Left ventricle myocardium superior (tissue), 1 donor: ENCODE results near the gene FAM83C. TPM values are rescaled to one million over a fixed set of nuclear protein-coding genes. Genes with fewer than 3 reads are reported as not detected.

Source experiments
- ATAC-seq: fragments of 200-7000 bp; cut with Tn5 transposase; one replicate; pipeline ENCODE4 v1.9.1; 2020; ENCODE audit warnings: mild to moderate bottlenecking, moderate library complexity
- DNase-seq: peaks from one replicate; pipeline ENCODE4 v3.0.0-alpha.2; 2020
- intact Hi-C: fragments of 100-400 bp; cut with micrococcal nuclease; formaldehyde crosslinking; loops from one replicate; pipeline ENCODE4 v1.11.0; 2022
- total RNA-seq: library from RNA; stranded (reverse); fragmentation: NEBNext Ultra II Directional; extraction: Animal tissue kit (Norgen Biotek cat#: 25700); gene quantifications from one replicate; pipeline ENCODE4 v1.2.1, GENCODE V29; 2021
- donor health status: DM: no; HTN: yes; CAD: no; lungs with severe emphysema.

The FAM83C gene
- total RNA-seq, 1 donor from 2014 or later = not detected

DNA sequence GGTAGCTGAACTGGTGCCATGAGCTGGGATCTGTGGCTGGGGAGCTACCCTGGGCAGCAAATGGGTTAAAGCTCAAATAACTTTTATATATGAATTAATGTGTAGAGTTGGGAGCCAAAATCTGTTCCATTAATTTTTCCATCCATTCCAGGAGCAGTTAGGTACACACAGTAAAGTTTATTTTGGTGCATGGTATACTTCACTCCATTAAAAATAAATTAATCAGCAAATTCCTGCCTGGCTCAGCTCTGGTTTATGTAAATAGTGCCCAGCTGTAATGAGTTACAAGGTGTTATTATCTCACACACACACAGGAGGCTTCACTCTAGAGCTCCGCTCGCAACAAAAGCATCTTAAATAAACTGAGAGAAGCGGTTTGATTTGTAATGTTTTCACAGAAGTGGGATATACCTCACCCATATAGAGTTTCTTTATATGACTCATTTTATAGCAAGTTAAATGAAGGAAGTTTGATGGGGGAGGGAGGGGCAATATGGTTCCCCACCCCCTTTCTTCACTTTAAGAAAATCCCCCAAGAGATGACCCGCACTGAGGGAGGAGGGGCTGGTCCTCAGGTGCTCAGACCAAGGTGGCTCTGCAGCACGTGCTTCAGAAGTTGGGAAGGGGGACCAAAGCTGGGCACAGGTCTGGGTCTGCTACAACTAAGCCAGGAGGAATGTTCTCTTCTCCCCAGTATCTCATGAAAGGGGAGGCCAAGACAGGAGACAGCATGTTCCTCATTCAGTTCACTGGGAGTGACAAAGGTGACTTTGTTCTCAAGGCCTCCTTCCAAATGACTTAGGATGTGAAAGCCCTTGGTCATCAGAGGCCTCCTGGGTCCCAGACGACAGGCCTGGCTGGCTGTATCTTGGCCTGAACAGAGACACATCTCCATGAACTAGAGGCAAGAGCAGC, 10.5 kb upstream of the FAM83C start:
- intact Hi-C loops = no loop called here
- ATAC-seq (no peak), DNase-seq (no peak)

DNA sequence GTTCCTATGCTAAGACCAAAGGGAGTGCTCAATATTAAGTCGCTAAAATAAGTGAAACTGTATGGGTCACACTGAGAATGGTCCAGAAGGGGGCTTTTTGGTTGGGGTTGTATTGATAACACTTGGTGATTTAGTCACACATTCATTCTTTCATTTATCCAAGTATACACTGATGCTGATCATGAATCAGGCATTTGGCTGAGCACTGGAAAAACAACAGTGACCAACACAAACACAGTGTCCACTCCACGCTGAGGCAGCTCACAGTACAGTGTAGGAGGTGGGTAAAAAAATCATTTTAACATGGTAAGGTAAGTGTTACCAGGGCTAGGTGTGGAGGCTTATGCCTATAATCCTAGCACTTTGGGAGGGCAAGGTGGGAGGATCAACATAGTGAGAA, 9.2 kb upstream of the FAM83C start:
- intact Hi-C loops = no loop called here
- no peak for ATAC-seq
- no peak for DNase-seq

DNA sequence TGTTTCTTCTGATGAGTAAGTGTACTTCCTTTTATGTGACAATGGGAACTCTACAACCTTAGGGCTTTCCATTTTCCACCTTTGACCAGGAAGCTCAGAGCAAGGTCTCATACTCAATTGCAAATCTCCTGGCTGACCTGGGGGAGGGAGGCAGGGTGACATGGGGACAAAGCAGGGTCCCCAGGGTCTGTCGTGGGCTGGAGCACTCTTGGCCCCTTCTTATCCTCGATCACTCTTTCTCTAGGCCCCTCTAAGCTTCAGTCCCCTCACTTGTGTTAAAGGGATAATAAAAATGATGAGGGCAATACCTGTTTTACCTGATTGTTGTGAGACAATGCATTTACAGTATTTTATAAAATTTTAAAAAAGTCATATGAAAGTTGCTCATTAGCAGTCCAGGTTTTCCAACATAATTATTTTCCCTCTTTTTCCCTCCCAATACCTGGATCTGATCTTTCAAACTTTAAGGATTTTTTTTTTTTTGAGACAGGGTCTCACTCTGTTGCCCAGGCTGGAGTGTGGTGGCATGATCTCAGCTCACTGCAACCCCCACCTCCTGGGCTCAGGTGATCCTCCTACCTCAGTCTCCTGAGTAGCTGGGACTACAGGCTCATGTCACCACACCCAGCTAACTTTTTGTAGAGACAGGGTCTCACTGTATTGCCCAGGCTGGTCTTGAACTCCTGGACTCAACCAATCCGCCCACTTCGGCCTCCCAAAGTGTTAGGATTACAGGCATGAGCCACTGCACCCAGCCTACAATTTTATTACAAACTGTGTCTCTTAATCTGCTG, 8.4 kb upstream of the FAM83C start:
- ATAC-seq (no peak), DNase-seq (no peak)
- intact Hi-C loops = no loop called here

DNA sequence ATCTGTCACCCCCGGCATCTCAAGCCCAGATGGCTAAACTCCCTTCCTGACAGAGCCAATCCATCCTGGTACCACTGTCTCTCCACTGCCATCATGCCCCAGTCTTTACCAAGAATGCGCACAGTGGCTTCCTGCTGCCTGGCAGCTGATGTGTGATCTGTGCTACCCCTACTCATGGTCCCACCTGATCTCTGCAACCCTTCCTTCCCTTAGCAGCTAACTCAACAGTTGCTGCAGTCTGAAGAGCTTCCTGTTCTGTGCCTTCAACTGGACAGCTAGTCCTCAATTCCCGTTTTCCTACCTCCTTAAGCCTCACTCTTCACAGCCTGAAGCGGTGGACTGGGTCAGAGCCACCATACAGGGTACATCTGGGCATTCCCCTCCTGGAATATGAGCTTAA, 7.6 kb upstream of the FAM83C start:
- intact Hi-C loops = no loop called here
- ATAC-seq (no peak), DNase-seq (no peak)

DNA sequence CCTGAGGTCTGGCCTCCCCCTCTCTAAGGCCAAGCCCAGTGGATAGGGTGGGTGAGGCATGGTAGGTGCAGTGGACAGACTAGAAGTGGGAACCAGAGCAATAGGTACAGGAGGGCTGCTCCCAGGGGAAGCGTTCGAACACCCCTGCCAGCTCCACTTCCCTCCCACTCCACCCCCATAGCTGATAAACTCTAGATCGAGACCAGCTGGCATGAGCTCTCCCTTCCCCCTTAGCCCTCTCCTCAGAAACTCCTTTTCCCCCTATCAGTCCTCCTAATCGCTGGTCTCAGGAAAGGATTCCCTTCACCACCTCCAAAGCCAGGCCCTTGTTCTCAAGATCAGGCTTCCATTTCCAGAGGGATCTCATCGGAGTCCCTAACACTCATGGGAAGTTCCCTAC, 6.0 kb upstream of the FAM83C start:
- ATAC-seq (no peak), DNase-seq (no peak)
- intact Hi-C loops = no loop called here

DNA sequence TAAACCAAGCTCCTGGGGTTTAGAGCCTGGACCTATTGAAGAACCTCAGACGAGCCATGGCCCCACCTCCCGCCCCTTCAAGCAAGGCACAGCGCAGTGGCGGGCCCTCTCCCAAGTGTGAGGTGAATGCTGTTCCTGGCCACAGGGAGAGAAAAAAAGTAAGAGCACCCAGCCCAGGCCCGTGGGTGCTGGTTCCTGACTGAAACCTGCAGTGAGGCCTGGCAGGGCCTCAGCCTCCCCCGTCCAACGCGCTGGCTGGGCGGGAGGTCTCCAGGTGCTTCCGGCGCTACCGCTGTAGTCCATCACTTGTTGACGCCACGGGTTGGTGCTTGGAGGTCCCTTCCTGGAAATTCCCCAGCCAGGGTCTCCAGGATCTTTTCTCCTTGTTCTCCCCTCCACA, 5.5 kb upstream of the FAM83C start:
- intact Hi-C loops = no loop called here
- ATAC-seq (no peak), DNase-seq (no peak)

DNA sequence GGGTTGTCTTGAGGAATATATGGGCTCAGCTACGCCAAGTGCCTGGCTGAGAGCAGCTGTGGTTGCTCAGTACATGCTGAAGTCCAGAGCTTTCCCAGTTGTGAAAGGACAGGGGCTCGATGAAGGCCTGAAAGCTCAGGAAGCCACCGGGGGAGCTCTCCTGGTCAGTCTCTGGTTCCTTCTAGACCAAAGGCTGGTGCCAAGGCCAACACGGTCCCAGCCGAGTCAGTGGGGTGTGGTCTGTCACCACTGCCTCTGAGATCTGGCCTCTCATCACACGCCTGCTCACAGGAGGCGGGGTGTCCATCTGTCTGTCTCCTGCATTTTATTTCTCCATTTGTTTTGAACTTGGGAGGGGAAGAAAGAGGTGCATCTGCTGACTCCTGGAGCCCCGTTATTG, 4.9 kb upstream of the FAM83C start:
- ATAC-seq = no peak

DNA sequence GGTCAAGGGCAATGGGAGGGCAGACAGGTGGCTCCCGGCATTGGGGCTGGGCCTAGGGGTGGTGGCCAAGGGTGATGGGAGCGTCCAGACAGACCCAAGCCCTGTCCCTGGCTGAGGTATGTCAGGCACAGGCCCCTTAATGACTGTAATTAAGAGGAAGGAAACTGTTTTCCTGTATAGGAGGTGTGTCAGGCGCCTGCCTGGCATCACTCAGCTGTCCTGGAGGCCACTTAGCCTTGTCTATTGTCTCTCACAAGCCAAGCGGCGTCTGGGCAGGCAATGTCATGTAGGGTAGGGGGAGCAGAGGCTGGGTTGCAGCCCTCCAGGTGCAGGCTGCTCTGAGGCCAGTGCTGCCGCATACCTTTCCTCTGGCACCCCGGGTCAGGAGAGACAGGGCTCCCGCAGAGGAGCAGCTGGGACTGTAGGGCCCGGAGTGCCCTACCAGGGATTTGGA, 3.9 kb upstream of the FAM83C start:
- intact Hi-C loops = no loop called here
- DNase-seq (no peak), ATAC-seq (peak; percentile 34)

More for the DNA sequence above, 4.9 kb upstream of the FAM83C start:
- DNase-seq = no peak
- intact Hi-C loops = no loop called here

DNA sequence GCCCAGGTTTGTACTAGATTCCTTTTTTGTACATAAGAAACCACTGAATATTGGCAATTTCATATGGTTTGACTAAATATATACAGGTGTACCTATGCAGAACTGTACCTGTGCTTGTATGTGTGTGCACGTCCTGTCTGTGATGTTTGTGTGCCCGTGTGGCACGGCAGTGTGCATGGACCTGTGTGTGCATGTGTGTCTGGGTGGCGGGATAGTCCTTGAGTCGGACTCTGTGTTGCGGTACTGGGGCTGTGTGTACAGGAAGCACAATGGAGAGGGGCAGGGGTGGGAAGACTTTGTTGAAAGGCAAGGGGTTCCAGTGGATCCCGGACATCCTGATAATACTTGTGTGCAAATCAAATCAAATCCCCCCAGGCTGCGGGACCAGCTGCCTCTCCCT, 3.4 kb upstream of the FAM83C start:
- ATAC-seq (no peak), DNase-seq (no peak)
- intact Hi-C loops = no loop called here

DNA sequence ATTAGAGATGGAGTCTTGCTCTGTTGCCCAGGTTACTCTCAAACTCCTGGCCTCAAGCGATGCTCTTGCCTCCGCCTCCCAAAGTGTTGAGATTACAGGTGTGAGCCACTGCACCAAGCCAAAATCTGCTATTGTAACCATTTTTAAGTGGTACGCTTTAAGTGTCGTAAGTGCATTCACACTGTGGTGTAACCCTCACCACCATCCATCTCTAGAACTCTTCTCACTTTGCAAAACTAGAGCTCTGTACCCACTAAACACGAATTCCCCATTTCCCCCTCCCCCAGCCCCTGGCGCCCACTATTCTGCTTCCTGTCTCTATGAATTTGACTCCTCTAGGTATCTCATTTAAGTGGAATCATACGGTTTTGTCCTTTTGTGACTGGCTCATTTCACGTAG, 2.8 kb upstream of the FAM83C start:
- DNase-seq (no peak), ATAC-seq (no peak)
- intact Hi-C loops = no loop called here

DNA sequence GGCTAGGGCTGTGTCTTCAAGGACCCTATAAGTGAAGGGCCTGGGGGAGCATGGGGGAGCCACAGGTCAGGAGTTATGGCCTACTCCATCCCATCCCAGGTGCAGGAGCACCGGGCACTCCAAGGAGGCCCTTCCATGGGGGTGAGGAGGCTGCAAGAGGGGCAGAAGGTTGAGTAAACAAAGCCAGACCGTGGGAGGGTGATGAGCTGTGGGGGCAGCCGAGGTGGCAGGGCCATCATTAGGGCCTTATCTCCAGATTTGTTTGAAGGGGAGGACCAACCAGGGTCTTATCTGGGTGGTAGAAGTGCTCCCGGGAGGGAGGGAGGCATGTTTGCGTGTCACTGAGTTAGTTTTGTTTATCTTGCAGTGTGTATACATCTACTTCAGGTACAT, 2.1 kb upstream of the FAM83C start:
- DNase-seq = no peak
- no peak for ATAC-seq
- intact Hi-C loops = no loop called here

DNA sequence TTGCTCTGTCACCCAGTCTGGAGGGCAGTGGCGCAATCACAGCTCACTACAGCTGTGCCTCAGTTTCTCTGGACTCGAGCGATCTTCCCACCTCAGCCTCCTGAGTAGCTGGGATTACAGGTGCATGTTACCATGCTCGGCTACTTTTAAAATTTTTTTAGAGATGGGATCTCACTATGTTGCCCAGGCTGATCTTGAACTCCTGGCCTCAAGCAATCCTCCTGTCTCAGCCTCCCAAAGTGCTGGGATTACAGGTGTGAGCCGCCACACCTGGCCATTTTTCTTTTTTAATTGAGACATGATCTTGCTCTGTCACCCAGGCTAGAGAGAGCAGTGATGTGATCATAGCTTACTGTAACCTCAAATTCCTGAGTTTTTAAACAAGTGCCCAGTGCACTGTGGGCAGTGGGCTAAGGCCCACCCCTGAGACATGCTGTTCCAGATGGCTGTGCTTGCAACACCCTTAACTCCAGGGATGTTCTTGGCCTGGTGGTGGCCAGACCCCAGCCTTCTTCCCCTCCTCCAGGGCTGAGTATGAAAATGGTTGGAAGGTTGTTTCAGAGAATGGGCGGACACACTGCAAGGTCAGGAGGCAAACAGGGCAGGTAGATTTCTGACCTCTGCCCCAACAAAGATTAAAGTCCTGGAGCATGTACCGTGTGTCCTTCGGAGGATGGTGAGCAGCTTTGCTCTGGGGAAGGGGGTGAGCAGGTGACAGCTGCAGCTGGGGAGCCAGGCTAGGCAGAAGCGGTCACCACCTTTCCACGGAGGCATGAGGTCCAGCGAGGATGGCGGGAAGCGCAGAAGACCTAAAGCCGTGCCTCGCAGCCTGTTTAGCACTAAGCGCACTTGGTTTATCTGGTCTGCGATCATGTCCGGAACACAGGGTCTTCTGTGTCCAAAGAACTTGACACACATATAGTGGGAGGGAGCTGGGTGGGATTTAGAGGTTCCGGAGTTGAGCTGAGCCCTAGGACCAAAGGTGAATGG, 1.4 kb upstream of the FAM83C start:
- DNase-seq = no peak
- intact Hi-C loops = no loop called here
- ATAC-seq = no peak

DNA sequence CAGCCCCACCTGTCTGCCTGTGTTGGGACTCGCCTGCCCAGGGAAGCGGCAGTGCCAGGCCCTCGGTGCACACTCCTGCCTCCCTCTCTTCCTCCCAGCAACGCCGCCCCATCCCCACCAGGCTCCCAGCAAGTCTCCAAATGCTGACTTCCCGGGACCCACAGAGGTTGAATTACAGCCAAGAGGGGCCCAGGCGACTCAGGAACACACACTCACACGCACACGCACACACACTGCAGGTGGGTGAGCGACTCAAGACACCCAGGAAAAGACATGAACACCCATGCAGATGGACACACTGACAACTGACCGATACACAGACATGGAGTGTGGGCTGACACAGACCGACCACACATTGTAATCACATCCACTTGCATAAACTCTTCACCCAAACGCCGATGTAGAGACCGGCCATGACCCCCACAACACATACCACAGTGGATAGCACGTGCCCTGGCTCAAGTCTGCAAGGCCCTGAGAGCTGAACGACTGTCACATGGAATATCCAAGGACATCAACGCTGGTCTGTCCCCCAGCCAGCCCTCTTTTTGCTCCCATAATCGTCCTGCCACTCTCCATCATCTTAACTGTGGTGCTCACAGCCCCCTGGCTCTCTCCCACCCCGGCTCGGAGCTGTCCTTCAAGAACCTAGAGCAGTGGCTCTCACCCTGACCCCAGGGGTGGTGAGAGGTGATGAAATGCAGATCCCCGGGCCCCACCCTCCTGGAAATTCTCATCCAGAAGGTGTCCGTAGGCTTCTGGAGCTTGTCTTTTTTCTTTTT, 470 bp upstream of the FAM83C start:
- ATAC-seq (no peak), DNase-seq (no peak)
- intact Hi-C loops = no loop called here

DNA sequence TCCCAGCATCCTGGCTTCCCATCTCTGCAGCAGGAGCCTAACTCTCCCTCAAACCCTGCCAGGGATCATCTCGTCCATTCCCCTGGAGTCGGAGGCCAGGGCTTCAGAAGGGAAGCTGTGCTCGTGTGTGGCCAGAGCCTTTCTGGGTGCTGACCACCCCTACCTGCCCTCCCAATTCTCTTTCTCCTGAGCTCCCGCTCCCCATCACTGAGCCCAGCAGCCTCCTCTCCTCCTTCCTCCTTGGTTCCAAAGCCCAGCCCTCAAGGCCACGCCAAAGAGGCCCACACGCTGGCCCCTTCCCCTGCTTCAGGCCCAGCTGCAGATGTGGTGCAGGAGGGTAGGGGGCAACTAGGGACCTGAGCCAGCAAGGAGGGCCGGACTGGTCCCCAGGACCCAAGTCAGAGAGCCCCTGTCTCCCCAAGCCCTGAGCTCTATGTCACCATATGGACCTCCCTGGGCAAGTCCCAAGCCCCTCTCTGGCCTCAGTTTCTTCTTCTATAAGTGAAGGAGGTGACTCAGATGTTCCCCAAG, 1.3 kb downstream of the FAM83C start:
- DNase-seq = peak; percentile 4
- intact Hi-C loops = no loop called here
- ATAC-seq = no peak

DNA sequence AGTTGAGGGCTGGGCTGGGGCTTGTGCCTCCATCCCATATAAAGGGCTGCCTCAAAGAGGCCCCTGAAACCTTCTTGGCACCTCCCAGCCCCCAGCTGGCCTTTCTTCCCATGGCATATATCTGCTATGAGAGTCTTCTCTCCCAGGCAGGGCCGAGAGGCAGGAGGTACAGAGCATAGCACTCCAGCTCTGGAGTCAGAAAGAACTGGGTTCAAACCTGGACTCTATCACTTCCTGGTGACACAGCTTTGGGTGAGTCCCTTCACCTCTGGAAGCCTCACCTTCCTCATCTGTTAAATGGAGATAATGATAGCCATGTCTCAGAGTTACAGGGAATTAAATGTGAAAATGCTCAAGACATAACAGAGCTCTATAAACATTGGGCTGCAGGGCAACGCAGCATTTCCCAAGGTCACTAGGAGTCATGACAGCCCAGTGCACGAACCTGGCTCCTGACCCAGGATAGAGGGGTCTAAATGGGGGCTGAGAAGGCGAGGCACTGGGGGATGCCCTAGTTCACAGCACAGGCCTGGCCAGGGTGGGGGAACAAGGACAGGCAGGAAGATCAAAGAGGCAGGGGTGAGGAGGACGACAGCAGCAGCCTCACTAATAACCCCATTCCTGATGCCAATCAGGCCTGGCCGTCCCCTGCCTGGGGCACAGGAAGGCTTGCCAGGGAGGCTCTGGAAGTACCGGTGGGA, 1.9 kb downstream of the FAM83C start:
- intact Hi-C loops = no loop called here
- peak; percentile 2 for DNase-seq
- no peak for ATAC-seq

DNA sequence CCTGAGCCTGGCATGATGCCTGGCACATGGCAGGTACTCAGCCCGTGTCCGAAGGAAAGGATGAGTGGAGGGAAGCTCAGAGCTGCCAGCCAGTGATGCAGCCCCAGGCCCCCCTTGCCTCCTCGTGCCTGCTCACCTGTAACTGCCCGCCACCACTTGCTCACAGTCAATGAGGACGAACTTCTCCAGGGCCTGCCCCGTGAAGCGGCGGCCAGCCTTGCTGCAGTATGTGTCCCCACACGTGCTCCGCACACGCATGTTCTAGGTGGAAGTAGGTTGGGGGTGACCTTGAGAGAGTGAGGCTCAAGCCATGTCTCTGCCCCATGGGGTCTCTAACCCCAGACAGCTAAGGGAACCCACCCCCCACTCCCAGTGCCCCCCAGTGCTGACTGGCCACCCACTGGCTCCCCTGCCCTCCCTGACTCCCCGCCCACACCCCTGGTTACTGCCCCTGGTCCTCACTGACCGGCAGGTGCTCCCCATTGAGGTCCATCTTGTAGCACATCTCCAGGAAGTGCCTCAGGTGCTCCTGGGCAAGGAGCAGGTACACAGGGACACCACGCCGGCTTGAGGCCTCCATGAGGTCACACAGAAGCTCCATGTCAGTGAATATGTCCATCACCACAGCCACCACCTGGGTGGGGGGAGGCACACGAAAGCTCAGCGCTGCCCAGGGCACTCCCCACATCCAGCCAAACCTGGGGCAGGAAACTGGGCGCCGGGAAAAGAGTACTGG, 3.7 kb downstream of the FAM83C start:
- peak; percentile 30 for DNase-seq
- intact Hi-C loops = no loop called here
- no peak for ATAC-seq
